ENCODE measurements around the gene KAT7. TPM values are rescaled to one million over a fixed set of nuclear protein-coding genes. Genes with fewer than 3 reads are reported as not detected.
A peak's percentile ranks its signal among the peaks of the same experiment; 100 is the strongest.

Gene KAT7
- total and polyA plus RNA-seq, 2 experiments from 2014 or later, result 31.0 to 187 TPM

- TF ChIP-seq ZNF462 (CRISPR knock-in tag; IDR thresholded peaks at IDR 0.05) (no peak), ZNF114 (CRISPR knock-in tag; IDR thresholded peaks at IDR 0.05) (no peak)
These were observed 33.4 kb downstream of the KAT7 start (continued) for GRCh38 chr17:49821916-49822315.

- Mint-ChIP-seq H3K9me3 (no peaks in the 10 kb centered on the region), H3K27me3 (ENCODE audit: insufficient read depth, low read depth, poor library complexity) (no peaks in the 10 kb centered on the region), H3K4me3 (no peak overlapping the region), H3K4me1 (peaks cover 59% of the 10 kb centered on the region), H3K27ac (peak overlapping the region; percentile 77; the same call in 1 of the 2 replicates), H3K36me3 (ENCODE audit: low read depth) (peaks cover 99% of the 10 kb centered on the region)
- ATAC-seq, result no peak
- no peaks in the 10 kb centered on the region for H3K27me3 ChIP-seq (ENCODE audit: insufficient read depth)
- no peaks in the 10 kb centered on the region for H3K9me2 ChIP-seq (ENCODE audit: insufficient read depth)
- DNase-seq (ENCODE audit: low spot score), result no peak
- peaks cover 45% of the 10 kb centered on the region for H3K79me2 ChIP-seq (replicated peaks; ENCODE audit: insufficient read depth)
- peaks cover 16% of the 10 kb centered on the region for H4K20me1 ChIP-seq (replicated peaks; ENCODE audit: insufficient read depth)
- no peaks in the 10 kb centered on the region for H3F3A ChIP-seq (replicated peaks; ENCODE audit: low read depth)
- H3K36me3 ChIP-seq (ENCODE audit: insufficient read depth), result peaks cover 74% of the 10 kb centered on the region
- H3K4me2 ChIP-seq, result no peak overlapping the region
- H3K27ac ChIP-seq (ENCODE audit: low read depth), result 0 out of 2 replicates have a peak overlapping the region, but pooled peaks have one; percentile 29
- no peak overlapping the region for H3K4me3 ChIP-seq
- peaks cover 33% of the 10 kb centered on the region for H3K4me1 ChIP-seq (ENCODE audit: insufficient read depth)
- H2AFZ ChIP-seq, result no peak overlapping the region
- TF ChIP-seq STAT1 (IDR thresholded peaks at IDR 0.05; ENCODE audit: unreplicated experiment) (no peak), ZNF331 (CRISPR knock-in tag; IDR thresholded peaks at IDR 0.05; ENCODE audit: low read depth) (no peak), POLR2AphosphoS5 (IDR thresholded peaks at IDR 0.05; ENCODE audit: low read depth) (no peak), EZH2phosphoT487 (IDR thresholded peaks at IDR 0.05; ENCODE audit: unreplicated experiment) (no peak), CREB1 (CRISPR knock-in tag; IDR thresholded peaks at IDR 0.05; ENCODE audit: low read depth) (no peak), ZNF462 (CRISPR knock-in tag; IDR thresholded peaks at IDR 0.05) (no peak)
These were observed 34.3 kb downstream of the KAT7 start for GRCh38 chr17:49822829-49823228.
